Endothelial cell of umbilical vein (primary cell): ENCODE measurements around the gene STK16. TPM values are rescaled to one million over a fixed set of nuclear protein-coding genes. Genes with fewer than 3 reads are reported as not detected.

Experiments
- BruUV-seq: library from RNA; stranded (reverse); fragments of 400-500 nt; replicated peaks from 2 replicates; lab custom pipeline; 2021; lab: Mats Ljungman, UMichigan
- CTCF ChIA-PET: fragments of 300-600, 350-600 bp; sonication (Branson Sonifier 250); formaldehyde crosslinking; loops from one replicate; lab custom pipeline; 2021; ENCODE audit warnings: antibody characterized with exemption, inconsistent platforms; lab: Charles Lee
- POLR2A ChIA-PET: fragments of 300-600, 350-600 bp; sonication (Branson Sonifier 250); formaldehyde crosslinking; loops from one replicate; lab custom pipeline; 2021; ENCODE audit warnings: antibody characterized with exemption, inconsistent platforms; lab: Charles Lee
- DNase-seq: peaks from one replicate; pipeline ENCODE4 v3.0.0-alpha.2; 2011; ENCODE audit warnings: low read depth, low spot score
- FAIRE-seq: peaks from 2 replicates; lab custom pipeline; 2011; peaks lifted over from hg19 to GRCh38; lab: Jason Lieb, UNC
- H2AFZ ChIP-seq: 2 replicates; pipeline ENCODE4 v1.6.0; 2012; ENCODE audit warnings: low read depth, low read length, control low read depth, inconsistent platforms
- H3K27ac ChIP-seq: 2 replicates; pipeline ENCODE4 v1.5.1; 2011; ENCODE audit warnings: low read depth, mild to moderate bottlenecking, control low read depth, low read length, moderate library complexity; ENCODE audit not compliant: insufficient read depth
- H3K27me3 ChIP-seq, 2 experiments: 2 replicates each; pipeline versions ENCODE4 v1.6.0 to v1.6.1; 2011; ENCODE audit warnings: low read length in 2 of 2, mixed read lengths in 1 of 2; ENCODE audit not compliant: control insufficient read depth in 2 of 2, insufficient read depth in 2 of 2
- H3K36me3 ChIP-seq, 2 experiments: 2 replicates in 1 of 2; 3 replicates in 1 of 2; pipeline ENCODE4 v1.5.1; 2011; ENCODE audit warnings: low read length in 2 of 2, mild to moderate bottlenecking in 1 of 2, moderate library complexity in 1 of 2; ENCODE audit not compliant: control insufficient read depth in 2 of 2, insufficient read depth in 2 of 2; ENCODE audit errors: extremely low read depth in 1 of 2
- H3K4me1 ChIP-seq: 3 replicates; pipeline ENCODE4 v1.5.1; 2011; ENCODE audit warnings: mild to moderate bottlenecking, low read length; ENCODE audit not compliant: control insufficient read depth, insufficient read depth; ENCODE audit errors: extremely low read depth
- H3K4me2 ChIP-seq: 2 replicates; pipeline ENCODE4 v1.6.1; 2011; ENCODE audit warnings: low read length, control low read depth, mixed read lengths; ENCODE audit not compliant: insufficient read depth
- H3K4me3 ChIP-seq, 3 experiments: fragments of 200-600 bp in 1 of 3; sonication (generic), shearing (Covaris generic) in 1 of 3; replicated peaks in 1 of 3; 2 replicates each; pipeline ENCODE4 v1.5.1; 2011 to 2016; ENCODE audit warnings: control low read depth in 3 of 3, low read length in 3 of 3, mild to moderate bottlenecking in 2 of 3, inconsistent platforms in 1 of 3, low read depth in 1 of 3, moderate library complexity in 1 of 3; ENCODE audit not compliant: insufficient read depth in 1 of 3
- H3K79me2 ChIP-seq: 2 replicates; pipeline ENCODE4 v1.6.0; 2012; ENCODE audit warnings: low read length, inconsistent platforms; ENCODE audit not compliant: control insufficient read depth, insufficient read depth
- H3K9ac ChIP-seq: replicated peaks from 2 replicates; pipeline ENCODE3; 2011; ENCODE audit warnings: low read length, control low read depth; ENCODE audit not compliant: insufficient read depth; ENCODE audit errors: extremely low read depth
- H3K9me1 ChIP-seq: replicated peaks from 3 replicates; pipeline ENCODE4 v1.6.0; 2011; ENCODE audit warnings: mild to moderate bottlenecking, low read length; ENCODE audit not compliant: control insufficient read depth, insufficient read depth; ENCODE audit errors: extremely low read depth
- H3K9me3 ChIP-seq: replicated peaks from 2 replicates; pipeline ENCODE4 v1.5.1; 2012; ENCODE audit warnings: low read length, inconsistent platforms; ENCODE audit not compliant: control insufficient read depth, insufficient read depth
- H4K20me1 ChIP-seq: replicated peaks from 2 replicates; pipeline ENCODE3; 2011; ENCODE audit warnings: mild to moderate bottlenecking, low read length; ENCODE audit not compliant: control insufficient read depth, insufficient read depth; ENCODE audit errors: extremely low read depth
- CTCF ChIP-seq, 2 donors: IDR thresholded peaks; 1 replicate in 1 of 2; 2 replicates in 1 of 2; pipeline ENCODE4 v1.5.1; 2011; ENCODE audit warnings: low read length in 2 of 2, mild to moderate bottlenecking in 2 of 2, moderate library complexity in 2 of 2, control low read depth in 1 of 2, inconsistent platforms in 1 of 2, low read depth in 1 of 2; ENCODE audit not compliant: insufficient read depth in 1 of 2; ENCODE audit errors: extremely low read depth in 1 of 2
- EZH2 ChIP-seq: IDR thresholded peaks from 2 replicates; pipeline ENCODE4 v1.6.1; 2012; ENCODE audit warnings: borderline replicate concordance, low read depth, mild to moderate bottlenecking, moderate library complexity, low read length, inconsistent platforms; ENCODE audit not compliant: severe bottlenecking
- FOS ChIP-seq: IDR thresholded peaks from 2 replicates; pipeline ENCODE4 v1.6.1; 2011; ENCODE audit warnings: mild to moderate bottlenecking, low read length, moderate library complexity, borderline replicate concordance; ENCODE audit not compliant: insufficient read depth
- GATA2 ChIP-seq: IDR thresholded peaks from 2 replicates; pipeline ENCODE4 v1.7.0; 2011; ENCODE audit warnings: low read depth, mild to moderate bottlenecking, moderate library complexity, mixed read lengths, low read length; ENCODE audit not compliant: insufficient read length, insufficient read depth
- JUN ChIP-seq: IDR thresholded peaks from 2 replicates; pipeline ENCODE4 v1.6.1; 2011; ENCODE audit warnings: borderline replicate concordance, low read depth; ENCODE audit not compliant: insufficient read length, insufficient read depth
- MAX ChIP-seq: IDR thresholded peaks from 2 replicates; pipeline ENCODE4 v1.6.1; 2011; ENCODE audit not compliant: insufficient read depth, insufficient read length
- MYC ChIP-seq: IDR thresholded peaks from one replicate; pipeline ENCODE4 v1.6.1; 2011; ENCODE audit warnings: mild to moderate bottlenecking, low read depth, low read length
- POLR2A ChIP-seq: IDR thresholded peaks from 2 replicates; pipeline ENCODE4 v1.6.1; 2012; ENCODE audit warnings: low read depth, mild to moderate bottlenecking, control low read depth, low read length
- POLR2AphosphoS5 ChIP-seq: IDR thresholded peaks from 2 replicates; pipeline ENCODE4 v1.6.1; 2012; ENCODE audit warnings: low read depth, mild to moderate bottlenecking, control low read depth, low read length, moderate library complexity; ENCODE audit not compliant: insufficient read depth
- dilution Hi-C: fragments of 300-500 bp; cut with MboI; formaldehyde crosslinking; loops from one replicate; pipeline ENCODE4 v1.15.0; 2019; ENCODE audit warnings: low sequenced_read_pairs; ENCODE audit not compliant: extremely low pct_ligation_motif_present
- intact Hi-C: fragments of 100-400 bp; cut with micrococcal nuclease; formaldehyde crosslinking; loops from one replicate; pipeline ENCODE4 v1.10.0; 2022
- polyA plus RNA-seq, 4 experiments: library from polyadenylated mRNA; depleted of rRNA in 3 of 4; stranded (reverse) in 3 of 4; unstranded in 1 of 4; fragments of >200 nt; gene quantifications; 2 replicates each; pipeline versions ENCODE4 v1.2.1 to v1.2.3, GENCODE V29; 2011 to 2012; ENCODE audit warnings: missing spikeins in 1 of 4
- total RNA-seq: library from RNA; stranded (reverse); gene quantifications from 2 replicates; pipeline ENCODE4 v1.2.3, GENCODE V29; 2021

STK16 gene
- total and polyA plus RNA-seq, 2 donors (not counting 3 experiments of a cell fraction or from before 2014, with no cell fraction given): 18.8 to 63.2 TPM

GRCh38 chr2:219292616-219293015, 47.3 kb downstream of the STK16 start:
- peaks cover 0 to 1% of the 10 kb centered on the region in 2 experiments for H3K27me3 ChIP-seq
- DNase-seq: no peak
- no peak overlapping the region for H3K4me3 ChIP-seq
- FAIRE-seq: no peak
- H3K9me3 ChIP-seq: no peaks in the 10 kb centered on the region
- no peaks in the 10 kb centered on the region for H4K20me1 ChIP-seq
- H3K27ac ChIP-seq: no peak overlapping the region
- intact Hi-C loops: no loop called here
- no peak overlapping the region for H3K9ac ChIP-seq
- BruUV-seq: no TSS peak
- no peaks in the 10 kb centered on the region for H3K36me3 ChIP-seq
- no peak overlapping the region for H2AFZ ChIP-seq
- no peak for TF ChIP-seq MAX
- TF ChIP-seq JUN: no peak
- TF ChIP-seq POLR2AphosphoS5: no peak
- no peak for TF ChIP-seq POLR2A
- no peak for TF ChIP-seq FOS
- no peak for TF ChIP-seq GATA2
- TF ChIP-seq MYC: no peak
- no peak for TF ChIP-seq EZH2
- no peak for TF ChIP-seq CTCF (IDR thresholded peaks at IDR 0.05; ENCODE audit: extremely low read depth in 1 of 2, insufficient read depth in 1 of 2, low read depth in 1 of 2, low read length in 2 of 2)
- H3K4me2 ChIP-seq: no peak overlapping the region
- H3K9me1 ChIP-seq: no peaks in the 10 kb centered on the region
- POLR2A ChIA-PET: no interaction called here
- H3K4me1 ChIP-seq: peaks cover 4% of the 10 kb centered on the region
- CTCF ChIA-PET: interaction anchor here (3.5 to 11.2 kb wide), 2 partner anchors 11 to 134 kb away, joined by 26 to 253 read pairs; partner anchors contain the start of genes DNAJB2 and NHEJ1
- no peaks in the 10 kb centered on the region for H3K79me2 ChIP-seq
- dilution Hi-C loops: no loop called here
